Neural progenitor cell (in vitro differentiated cells): Measurements from ENCODE around the gene TMEM165.

Experiments
- EZH2 ChIP-seq: fragments of 200-600 bp; sonication (generic); IDR thresholded peaks from 2 replicates; pipeline ENCODE4 v1.6.1; 2017; ENCODE audit warnings: antibody characterized with exemption, mild to moderate bottlenecking, moderate library complexity
- TF ChIP-seq, protein P1 (sequence below): fragments of 200-600 bp; sonication (generic); IDR thresholded peaks from 2 replicates; pipeline ENCODE4 v1.5.1; 2017; ENCODE audit warnings: antibody characterized with exemption, mild to moderate bottlenecking

DNA sequence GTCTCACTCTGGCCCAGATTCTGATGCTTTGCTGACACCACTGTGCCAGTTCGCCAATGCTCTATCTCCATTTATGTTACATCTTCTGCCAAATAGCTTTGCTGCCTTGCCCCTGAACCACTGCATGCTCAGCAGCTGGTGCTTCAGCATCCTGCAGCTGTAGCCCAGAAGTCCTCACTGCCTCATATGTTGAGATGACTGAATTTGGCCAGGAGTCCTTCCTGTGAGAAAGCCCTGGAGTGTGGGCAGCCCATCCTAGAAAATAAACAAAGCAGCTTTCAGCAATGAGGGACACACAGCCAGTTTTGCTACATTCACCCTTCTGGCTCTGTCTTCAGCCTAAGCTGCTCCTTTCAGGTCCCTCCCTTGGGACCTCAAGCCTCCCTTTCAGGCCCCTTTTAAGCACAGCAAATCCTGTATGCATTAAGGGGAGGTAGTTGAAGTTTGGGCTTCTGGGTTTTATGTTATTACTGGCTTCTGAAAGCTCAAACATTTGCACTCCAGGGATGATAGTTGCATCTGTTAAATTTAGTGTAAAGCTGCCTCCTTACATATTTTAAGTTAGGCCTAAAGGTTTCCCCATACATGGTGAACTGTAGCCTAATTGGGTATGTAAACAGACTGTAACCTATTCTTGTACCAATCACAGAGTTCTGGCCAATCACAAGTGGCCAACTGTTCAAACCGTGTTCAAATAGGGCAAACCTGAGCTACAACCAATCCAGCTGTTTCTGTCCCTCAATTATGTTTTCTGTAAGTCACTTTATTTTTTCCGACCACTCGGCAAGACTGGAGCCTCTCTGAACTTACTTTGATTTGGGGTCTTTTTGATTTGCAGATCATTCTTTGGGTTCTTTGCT is 2.1 kb upstream of the TMEM165 start:
- TF ChIP-seq, protein P1, sequence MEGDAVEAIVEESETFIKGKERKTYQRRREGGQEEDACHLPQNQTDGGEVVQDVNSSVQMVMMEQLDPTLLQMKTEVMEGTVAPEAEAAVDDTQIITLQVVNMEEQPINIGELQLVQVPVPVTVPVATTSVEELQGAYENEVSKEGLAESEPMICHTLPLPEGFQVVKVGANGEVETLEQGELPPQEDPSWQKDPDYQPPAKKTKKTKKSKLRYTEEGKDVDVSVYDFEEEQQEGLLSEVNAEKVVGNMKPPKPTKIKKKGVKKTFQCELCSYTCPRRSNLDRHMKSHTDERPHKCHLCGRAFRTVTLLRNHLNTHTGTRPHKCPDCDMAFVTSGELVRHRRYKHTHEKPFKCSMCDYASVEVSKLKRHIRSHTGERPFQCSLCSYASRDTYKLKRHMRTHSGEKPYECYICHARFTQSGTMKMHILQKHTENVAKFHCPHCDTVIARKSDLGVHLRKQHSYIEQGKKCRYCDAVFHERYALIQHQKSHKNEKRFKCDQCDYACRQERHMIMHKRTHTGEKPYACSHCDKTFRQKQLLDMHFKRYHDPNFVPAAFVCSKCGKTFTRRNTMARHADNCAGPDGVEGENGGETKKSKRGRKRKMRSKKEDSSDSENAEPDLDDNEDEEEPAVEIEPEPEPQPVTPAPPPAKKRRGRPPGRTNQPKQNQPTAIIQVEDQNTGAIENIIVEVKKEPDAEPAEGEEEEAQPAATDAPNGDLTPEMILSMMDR: no peak
- TF ChIP-seq EZH2: no peak
